ENCODE data around the gene PLPP2. TPM values are rescaled to one million over a fixed set of nuclear protein-coding genes. Genes with fewer than 3 reads are reported as not detected.

PLPP2 gene
- total RNA-seq, 1 experiment from 2014 or later = not detected

GRCh38 chr19:293436-294110, 2.4 kb upstream of the PLPP2 start:
- no TSS peak for BruUV-seq (replicated peaks)
- H3K27me3 ChIP-seq (ENCODE audit: low read length) = no peaks in the 10 kb centered on the region
- H3K36me3 ChIP-seq (ENCODE audit: low read depth, low read length) = no peaks in the 10 kb centered on the region
- no peaks in the 10 kb centered on the region for H3K79me2 ChIP-seq (ENCODE audit: low read length)
- H3K9ac ChIP-seq (ENCODE audit: low read length) = no peak overlapping the region
- ChIA-PET CTCF (no interaction called here), POLR2A (ENCODE audit: unreplicated experiment) (no interaction called here)
- no peak overlapping the region for H3K4me2 ChIP-seq (ENCODE audit: low read length)
- no peaks in the 10 kb centered on the region for H3K9me3 ChIP-seq (ENCODE audit: low read length)
- TF ChIP-seq EZH2phosphoT487 (IDR thresholded peaks at IDR 0.05; ENCODE audit: borderline replicate concordance, low read length) (no peak), EZH2 (IDR thresholded peaks at IDR 0.05; ENCODE audit: low read length, unreplicated experiment) (no peak)
- TF ChIP-seq, protein P1, sequence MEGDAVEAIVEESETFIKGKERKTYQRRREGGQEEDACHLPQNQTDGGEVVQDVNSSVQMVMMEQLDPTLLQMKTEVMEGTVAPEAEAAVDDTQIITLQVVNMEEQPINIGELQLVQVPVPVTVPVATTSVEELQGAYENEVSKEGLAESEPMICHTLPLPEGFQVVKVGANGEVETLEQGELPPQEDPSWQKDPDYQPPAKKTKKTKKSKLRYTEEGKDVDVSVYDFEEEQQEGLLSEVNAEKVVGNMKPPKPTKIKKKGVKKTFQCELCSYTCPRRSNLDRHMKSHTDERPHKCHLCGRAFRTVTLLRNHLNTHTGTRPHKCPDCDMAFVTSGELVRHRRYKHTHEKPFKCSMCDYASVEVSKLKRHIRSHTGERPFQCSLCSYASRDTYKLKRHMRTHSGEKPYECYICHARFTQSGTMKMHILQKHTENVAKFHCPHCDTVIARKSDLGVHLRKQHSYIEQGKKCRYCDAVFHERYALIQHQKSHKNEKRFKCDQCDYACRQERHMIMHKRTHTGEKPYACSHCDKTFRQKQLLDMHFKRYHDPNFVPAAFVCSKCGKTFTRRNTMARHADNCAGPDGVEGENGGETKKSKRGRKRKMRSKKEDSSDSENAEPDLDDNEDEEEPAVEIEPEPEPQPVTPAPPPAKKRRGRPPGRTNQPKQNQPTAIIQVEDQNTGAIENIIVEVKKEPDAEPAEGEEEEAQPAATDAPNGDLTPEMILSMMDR (conservative IDR thresholded peaks at IDR 0.05; ENCODE audit: low read depth, low read length) = no peak
- no peak overlapping the region for H2AFZ ChIP-seq (ENCODE audit: low read length)
- no peaks in the 10 kb centered on the region for H3F3A ChIP-seq (ENCODE audit: low read length, unreplicated experiment)
- no peak for ATAC-seq
- no peak for DNase-seq
- intact Hi-C loops (cut with micrococcal nuclease) = no loop called here
- H4K20me1 ChIP-seq (ENCODE audit: low read length) = no peaks in the 10 kb centered on the region
- H3K9me2 ChIP-seq (replicated peaks; ENCODE audit: low read length) = no peaks in the 10 kb centered on the region
- H3K4me1 ChIP-seq (ENCODE audit: insufficient read depth, low read length) = no peaks in the 10 kb centered on the region
- no peak overlapping the region for H3K4me3 ChIP-seq (ENCODE audit: low read length)
- no peak overlapping the region for H3K27ac ChIP-seq (ENCODE audit: low read length)

GRCh38 chr19:292951-293350, 1.7 kb upstream of the PLPP2 start:
- Histone ChIP-seq H3K4me2 (ENCODE audit: low read length) (no peak overlapping the region), H3K9me2 (replicated peaks; ENCODE audit: low read length) (no peaks in the 10 kb centered on the region), H3K79me2 (ENCODE audit: low read length) (no peaks in the 10 kb centered on the region), H4K20me1 (ENCODE audit: low read length) (no peaks in the 10 kb centered on the region), H3K36me3 (ENCODE audit: low read depth, low read length) (no peaks in the 10 kb centered on the region), H3F3A (ENCODE audit: low read length, unreplicated experiment) (no peaks in the 10 kb centered on the region), H3K27ac (ENCODE audit: low read length) (no peak overlapping the region), H3K9me3 (ENCODE audit: low read length) (no peaks in the 10 kb centered on the region), H3K9ac (ENCODE audit: low read length) (no peak overlapping the region), H2AFZ (ENCODE audit: low read length) (no peak overlapping the region), H3K4me3 (ENCODE audit: low read length) (no peak overlapping the region), H3K27me3 (ENCODE audit: low read length) (no peaks in the 10 kb centered on the region), H3K4me1 (ENCODE audit: insufficient read depth, low read length) (no peaks in the 10 kb centered on the region)
- ChIA-PET CTCF (no interaction called here), POLR2A (ENCODE audit: unreplicated experiment) (no interaction called here)
- BruUV-seq (replicated peaks) = no TSS peak
- intact Hi-C loops (cut with micrococcal nuclease) = no loop called here
- TF ChIP-seq, protein P1 (conservative IDR thresholded peaks at IDR 0.05; ENCODE audit: low read depth, low read length) = no peak
- TF ChIP-seq EZH2phosphoT487 (IDR thresholded peaks at IDR 0.05; ENCODE audit: borderline replicate concordance, low read length) (no peak), EZH2 (IDR thresholded peaks at IDR 0.05; ENCODE audit: low read length, unreplicated experiment) (no peak)
- DNase-seq (no peak), ATAC-seq (no peak)

DNA sequence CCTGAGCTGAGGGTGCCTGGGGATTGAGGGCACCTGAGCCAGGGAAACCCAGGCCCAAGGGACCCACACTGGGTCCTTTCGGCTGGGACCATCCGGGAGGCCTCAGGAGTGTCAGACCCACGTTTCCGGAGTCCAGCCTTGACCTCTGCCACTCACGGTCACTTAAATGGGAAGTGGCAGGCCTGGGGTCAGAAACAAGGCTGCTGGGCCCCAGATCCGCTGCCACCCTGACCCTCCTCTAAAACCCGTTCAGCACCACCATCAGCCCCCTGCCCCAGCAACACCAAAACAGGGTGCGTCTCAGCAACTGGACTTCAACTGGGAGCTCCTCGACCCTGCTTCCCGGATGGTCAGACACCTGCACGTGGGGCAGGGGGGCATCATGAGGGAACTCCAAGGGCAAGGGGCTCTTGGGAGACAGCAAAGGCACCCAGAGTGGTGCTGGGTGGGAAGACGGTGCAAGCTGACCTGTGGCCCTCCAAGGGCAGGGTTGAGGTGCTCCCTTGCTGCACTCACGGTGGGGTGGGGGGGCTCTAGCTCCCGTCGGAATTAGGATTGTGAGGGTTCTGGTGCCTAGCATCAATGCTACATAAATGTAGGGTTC, 1.2 kb upstream of the PLPP2 start:
- H3K9me3 ChIP-seq (ENCODE audit: low read length) = no peaks in the 10 kb centered on the region
- no peaks in the 10 kb centered on the region for H3F3A ChIP-seq (ENCODE audit: low read length, unreplicated experiment)
- POLR2A ChIA-PET (ENCODE audit: unreplicated experiment) = no interaction called here
- no peaks in the 10 kb centered on the region for H3K36me3 ChIP-seq (ENCODE audit: low read depth, low read length)
- ATAC-seq (no peak), DNase-seq (no peak)
- H3K27ac ChIP-seq (ENCODE audit: low read length) = no peak overlapping the region
- H3K79me2 ChIP-seq (ENCODE audit: low read length) = no peaks in the 10 kb centered on the region
- intact Hi-C loops (cut with micrococcal nuclease) = no loop called here
- H3K9ac ChIP-seq (ENCODE audit: low read length) = no peak overlapping the region
- TF ChIP-seq EZH2 (IDR thresholded peaks at IDR 0.05; ENCODE audit: low read length, unreplicated experiment) (no peak), EZH2phosphoT487 (IDR thresholded peaks at IDR 0.05; ENCODE audit: borderline replicate concordance, low read length) (no peak)
- TF ChIP-seq, protein P1 (conservative IDR thresholded peaks at IDR 0.05; ENCODE audit: low read depth, low read length) = no peak
- no peak overlapping the region for H3K4me3 ChIP-seq (ENCODE audit: low read length)
- H3K9me2 ChIP-seq (replicated peaks; ENCODE audit: low read length) = no peaks in the 10 kb centered on the region
- H3K4me2 ChIP-seq (ENCODE audit: low read length) = no peak overlapping the region
- H3K4me1 ChIP-seq (ENCODE audit: insufficient read depth, low read length) = no peaks in the 10 kb centered on the region
- no peaks in the 10 kb centered on the region for H4K20me1 ChIP-seq (ENCODE audit: low read length)
- CTCF ChIA-PET = no interaction called here
- no TSS peak for BruUV-seq (replicated peaks)
- no peaks in the 10 kb centered on the region for H3K27me3 ChIP-seq (ENCODE audit: low read length)
- no peak overlapping the region for H2AFZ ChIP-seq (ENCODE audit: low read length)

All from PC-3 (cell line).